DND-41 (cell line): ENCODE measurements around the gene DCAF8L2.

Experiments
- CTCF ChIP-seq: IDR thresholded peaks from 2 replicates; pipeline ENCODE4 v1.5.1; 2012; ENCODE audit warnings: borderline replicate concordance, low read length, moderate library complexity, mild to moderate bottlenecking; ENCODE audit not compliant: poor library complexity, severe bottlenecking; ENCODE audit errors: extremely low read depth
- EZH2 ChIP-seq: IDR thresholded peaks from 3 replicates; pipeline ENCODE4 v1.6.1; 2012; ENCODE audit warnings: borderline replicate concordance, low read depth, mild to moderate bottlenecking, moderate library complexity, low read length, inconsistent platforms; ENCODE audit not compliant: severe bottlenecking

- TF ChIP-seq CTCF, result no peak
- no peak for TF ChIP-seq EZH2
These were observed 138.1 kb downstream of the DCAF8L2 start for GRCh38 chrX:27728291-27728690.
